ENCODE measurements around the gene ATP5PD. TPM values are rescaled to one million over a fixed set of nuclear protein-coding genes. Genes with fewer than 3 reads are reported as not detected.
A peak's percentile ranks its signal among the peaks of the same experiment; 100 is the strongest.
"Not testable (repeated sequence)": the region's sequence is repeated elsewhere in the genome, so short reads cannot be mapped to it uniquely, and the experiment has no call there.

Gene ATP5PD
- total and polyA plus RNA-seq, 7 donors, result 409 to 931 (median 577) TPM

DNA sequence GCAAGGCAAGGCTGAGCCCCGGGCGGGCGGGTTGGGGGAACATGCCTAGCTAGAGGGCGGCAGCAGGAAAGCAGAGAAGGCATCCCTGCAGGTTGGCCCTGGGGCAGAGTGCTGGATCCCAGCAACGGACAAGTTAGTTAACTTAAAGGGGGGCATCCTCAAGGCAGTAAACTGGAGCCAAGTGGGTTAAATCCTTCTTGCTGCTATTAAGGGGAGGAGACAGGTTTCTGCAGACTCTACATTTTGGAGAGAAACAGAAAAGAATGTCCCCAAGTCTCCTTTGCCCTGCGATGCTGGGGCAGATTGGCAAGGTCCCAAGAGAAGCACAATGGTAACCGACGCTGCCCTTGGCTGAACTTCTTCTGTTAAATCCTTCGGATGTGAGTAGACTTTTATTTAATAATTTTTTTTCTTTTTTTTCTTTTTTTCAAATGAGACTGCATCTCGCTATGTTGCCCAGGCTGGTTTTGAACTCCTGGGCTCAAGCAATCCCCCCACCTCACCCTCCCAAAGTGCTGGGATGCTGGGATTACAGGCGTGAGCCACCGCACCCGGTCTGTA is 14.0 kb downstream of the ATP5PD start:
- peak overlapping the region; percentile 78 for H3K4me3 ChIP-seq
- intact Hi-C loops (cut with DNase I), result no loop called here
- 2 to 4% (median 4%) methylated on average over 13 of the region's 13 CpGs for WGBS, 3 donors
- H3K27me3 ChIP-seq (ENCODE audit: insufficient read depth in 3 of 3, low read length in 2 of 3), result no peaks in the 10 kb centered on the region
- ATAC-seq (no peak), DNase-seq (peak in 1 of 2 donors; percentile 30)
- TF ChIP-seq, protein P1, sequence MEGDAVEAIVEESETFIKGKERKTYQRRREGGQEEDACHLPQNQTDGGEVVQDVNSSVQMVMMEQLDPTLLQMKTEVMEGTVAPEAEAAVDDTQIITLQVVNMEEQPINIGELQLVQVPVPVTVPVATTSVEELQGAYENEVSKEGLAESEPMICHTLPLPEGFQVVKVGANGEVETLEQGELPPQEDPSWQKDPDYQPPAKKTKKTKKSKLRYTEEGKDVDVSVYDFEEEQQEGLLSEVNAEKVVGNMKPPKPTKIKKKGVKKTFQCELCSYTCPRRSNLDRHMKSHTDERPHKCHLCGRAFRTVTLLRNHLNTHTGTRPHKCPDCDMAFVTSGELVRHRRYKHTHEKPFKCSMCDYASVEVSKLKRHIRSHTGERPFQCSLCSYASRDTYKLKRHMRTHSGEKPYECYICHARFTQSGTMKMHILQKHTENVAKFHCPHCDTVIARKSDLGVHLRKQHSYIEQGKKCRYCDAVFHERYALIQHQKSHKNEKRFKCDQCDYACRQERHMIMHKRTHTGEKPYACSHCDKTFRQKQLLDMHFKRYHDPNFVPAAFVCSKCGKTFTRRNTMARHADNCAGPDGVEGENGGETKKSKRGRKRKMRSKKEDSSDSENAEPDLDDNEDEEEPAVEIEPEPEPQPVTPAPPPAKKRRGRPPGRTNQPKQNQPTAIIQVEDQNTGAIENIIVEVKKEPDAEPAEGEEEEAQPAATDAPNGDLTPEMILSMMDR (IDR thresholded peaks at IDR 0.05), result no peak
- no peaks in the 10 kb centered on the region for H3K9me3 ChIP-seq
- H3K27ac ChIP-seq, result no peak overlapping the region
- peaks cover 30% of the 10 kb centered on the region for H3K4me1 ChIP-seq
- H3K36me3 ChIP-seq (ENCODE audit: insufficient read depth in 1 of 2, low read depth in 1 of 2), result peaks cover 0 to 9% of the 10 kb centered on the region in 2 donors

DNA sequence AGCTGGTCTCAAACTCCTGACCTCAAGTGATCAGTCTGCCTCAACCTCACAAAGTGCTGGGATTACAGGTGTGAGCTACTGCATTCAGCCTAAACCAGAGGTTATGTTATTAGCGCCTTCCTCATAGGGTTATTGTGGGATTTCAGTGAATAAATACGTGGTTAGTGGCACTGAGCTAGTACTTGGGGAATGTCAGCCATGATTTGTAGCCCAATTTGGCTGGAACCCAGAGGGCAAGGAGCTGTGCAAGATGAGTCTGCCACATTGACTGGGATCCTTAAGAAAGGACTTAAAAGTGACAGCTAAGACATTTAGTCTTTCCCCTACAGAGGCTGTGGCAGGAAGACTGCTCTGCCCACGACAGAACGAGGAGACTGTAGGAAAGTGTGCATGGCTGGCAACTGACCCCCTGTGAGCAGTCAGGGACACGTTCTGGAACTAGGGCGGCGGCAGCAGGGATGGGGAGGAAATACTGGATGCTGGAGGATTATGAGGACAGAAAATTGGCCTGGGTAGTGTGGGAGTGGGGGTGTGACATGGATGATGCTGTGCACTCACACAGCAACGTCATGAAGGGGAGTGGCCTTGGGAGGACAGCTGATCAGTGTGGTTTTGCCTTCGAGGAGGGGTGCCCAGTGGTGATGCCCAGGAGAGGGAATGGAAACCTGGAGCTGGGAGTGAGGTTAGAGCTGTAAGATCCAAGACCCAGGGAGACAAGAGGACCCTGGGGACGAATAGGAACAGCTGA is 14.6 kb downstream of the ATP5PD start:
- peak; percentile 76 to 86 for DNase-seq
- H3K36me3 ChIP-seq (ENCODE audit: insufficient read depth in 1 of 2, low read depth in 1 of 2), result peaks cover 0 to 4% of the 10 kb centered on the region in 2 donors
- no peaks in the 10 kb centered on the region for H3K27me3 ChIP-seq (ENCODE audit: insufficient read depth in 3 of 3, low read length in 2 of 3)
- TF ChIP-seq, protein P1 (IDR thresholded peaks at IDR 0.05), result no peak
- 9 to 14% (median 11%) methylated on average over 10 of the region's 10 CpGs for WGBS, 3 donors
- peak overlapping the region; percentile 30 for H3K27ac ChIP-seq
- intact Hi-C loops (cut with DNase I), result no loop called here
- peaks cover 30% of the 10 kb centered on the region for H3K4me1 ChIP-seq
- ATAC-seq, result peak in 2 of 4 donors; percentile 20
- H3K4me3 ChIP-seq, result peak overlapping the region; percentile 78
- H3K9me3 ChIP-seq, result no peaks in the 10 kb centered on the region

DNA sequence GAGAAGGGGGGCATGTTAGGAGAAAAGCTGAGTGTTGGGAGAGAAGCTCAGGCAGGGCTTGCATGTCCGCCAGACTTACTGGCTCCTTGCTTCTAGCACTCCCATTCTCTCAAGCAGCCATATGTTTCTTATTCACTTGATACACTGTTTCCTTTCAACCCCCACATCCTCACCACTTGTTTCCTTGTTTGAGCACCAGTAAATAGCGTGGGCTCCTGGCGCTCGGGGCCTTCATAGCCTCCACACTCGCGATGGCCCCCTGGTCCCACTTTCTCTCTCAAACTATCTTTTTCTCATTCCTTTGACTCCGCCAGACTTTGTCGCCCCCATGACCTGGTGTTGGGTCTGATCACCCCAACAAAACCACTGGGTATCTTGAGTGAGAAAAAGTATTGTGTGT is 16.6 kb downstream of the ATP5PD start:
- WGBS, 3 donors, result 77 to 94% (median 92%) methylated on average over 8 of the region's 8 CpGs
- DNase-seq, result no peak
- peaks cover 14% of the 10 kb centered on the region for H3K4me1 ChIP-seq
- H3K4me3 ChIP-seq, result no peak overlapping the region
- H3K9me3 ChIP-seq, result no peaks in the 10 kb centered on the region
- ATAC-seq, result no peak
- intact Hi-C loops (cut with DNase I), result no loop called here
- H3K27ac ChIP-seq, result no peak overlapping the region
- no peaks in the 10 kb centered on the region for H3K36me3 ChIP-seq (ENCODE audit: insufficient read depth in 1 of 2, low read depth in 1 of 2)
- TF ChIP-seq, protein P1 (IDR thresholded peaks at IDR 0.05), result no peak
- no peaks in the 10 kb centered on the region for H3K27me3 ChIP-seq (ENCODE audit: insufficient read depth in 3 of 3, low read length in 2 of 3)

DNA sequence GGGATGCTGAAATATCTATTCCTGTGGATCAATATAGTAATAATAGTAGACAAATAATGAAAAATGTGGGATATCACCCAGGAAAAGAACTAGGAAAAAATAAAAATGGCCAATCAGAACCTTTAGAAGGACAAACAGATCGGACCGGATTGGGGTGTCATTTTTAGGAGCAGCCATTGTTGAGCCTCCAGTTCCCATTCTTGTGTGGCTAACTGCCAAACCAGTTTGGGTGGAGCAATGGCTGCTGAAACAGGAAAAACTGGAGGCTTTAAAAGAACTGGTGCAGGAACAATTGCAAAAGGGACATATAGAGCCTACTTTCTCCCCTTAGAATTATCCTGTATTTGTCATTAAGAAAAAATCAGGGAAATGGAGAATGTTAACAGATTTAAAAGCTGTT is 20.1 kb downstream of the ATP5PD start:
- H3K4me1 ChIP-seq; DNase-seq; ATAC-seq; intact Hi-C loops (cut with DNase I); H3K4me3 ChIP-seq; H3K27ac ChIP-seq; H3K9me3 ChIP-seq; H3K27me3 ChIP-seq (ENCODE audit: insufficient read depth in 3 of 3, low read length in 2 of 3): not testable (repeated sequence)
- WGBS, 3 donors, result 72 to 90% (median 77%) methylated on average over 2 of the region's 2 CpGs
- H3K36me3 ChIP-seq (ENCODE audit: insufficient read depth in 1 of 2, low read depth in 1 of 2), result peaks cover 2 to 19% of the 10 kb centered on the region in 2 donors

DNA sequence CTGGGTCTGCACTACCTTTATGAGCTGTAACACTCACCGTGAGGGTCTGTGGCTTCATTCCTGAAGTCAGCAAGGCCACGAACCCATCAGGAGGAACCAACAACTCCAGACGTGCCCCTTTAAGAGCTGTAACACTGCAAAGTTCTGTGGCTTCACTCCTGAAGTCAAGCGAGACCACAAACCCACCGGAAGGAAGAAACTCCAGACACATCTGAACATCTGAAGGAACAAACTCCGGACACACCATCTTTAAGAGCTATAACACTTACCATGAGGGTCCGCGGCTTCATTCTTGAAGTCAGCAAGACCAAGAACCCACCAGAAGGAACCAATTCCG is 21.4 kb downstream of the ATP5PD start:
- intact Hi-C loops (cut with DNase I), result not testable (repeated sequence)

More for the DNA sequence above, 21.4 kb downstream of the ATP5PD start:
- ATAC-seq; H3K27ac ChIP-seq; H3K27me3 ChIP-seq (ENCODE audit: insufficient read depth in 3 of 3, low read length in 2 of 3); H3K9me3 ChIP-seq; H3K4me1 ChIP-seq; H3K4me3 ChIP-seq; DNase-seq: not testable (repeated sequence)
- peaks cover 2 to 32% of the 10 kb centered on the region in 2 donors for H3K36me3 ChIP-seq (ENCODE audit: insufficient read depth in 1 of 2, low read depth in 1 of 2)
- WGBS, 3 donors, result 82 to 88% (median 88%) methylated on average over 9 of the region's 9 CpGs

All from psoas muscle (tissue), 8 donors.